Smooth muscle cell (in vitro differentiated cells): ENCODE results near the gene SLC7A6. TPM values are rescaled to one million over a fixed set of nuclear protein-coding genes. Genes with fewer than 3 reads are reported as not detected.

Source experiments
- DNase-seq: peaks from one replicate; lab custom pipeline; 2025; ENCODE audit not compliant: unreplicated experiment; lab: John Stamatoyannopoulos, UW
- H2AFZ ChIP-seq: fragments of 200-600 bp; sonication (generic); 2 replicates; pipeline ENCODE4 v1.6.0; 2016; ENCODE audit warnings: antibody characterized with exemption, low read depth, mild to moderate bottlenecking
- H3F3A ChIP-seq: fragments of 200-600 bp; sonication (generic); 2 replicates; pipeline ENCODE4 v1.6.0; 2017; ENCODE audit warnings: antibody characterized with exemption, low read depth
- H3K27ac ChIP-seq: fragments of 200-600 bp; sonication (generic); 2 replicates; pipeline ENCODE4 v1.5.1; 2016; ENCODE audit warnings: low read depth, mild to moderate bottlenecking
- H3K27me3 ChIP-seq: fragments of 200-600 bp; sonication (generic); 2 replicates; pipeline ENCODE4 v1.6.1; 2016; ENCODE audit warnings: low read depth, mild to moderate bottlenecking
- H3K36me3 ChIP-seq: fragments of 200-600 bp; sonication (generic); 2 replicates; pipeline ENCODE4 v1.5.1; 2016; ENCODE audit warnings: low read depth
- H3K4me1 ChIP-seq: fragments of 200-600 bp; sonication (generic); 2 replicates; pipeline ENCODE4 v1.5.1; 2016; ENCODE audit warnings: low read depth
- H3K4me2 ChIP-seq: fragments of 200-600 bp; sonication (generic); 2 replicates; pipeline ENCODE4 v1.6.0; 2016; ENCODE audit warnings: mild to moderate bottlenecking
- H3K4me3 ChIP-seq: fragments of 200-600 bp; sonication (generic); 2 replicates; pipeline ENCODE4 v1.5.1; 2016; ENCODE audit warnings: mild to moderate bottlenecking
- H3K79me2 ChIP-seq: fragments of 200-600 bp; sonication (generic); 2 replicates; pipeline ENCODE4 v1.6.0; 2016; ENCODE audit warnings: low read depth, mild to moderate bottlenecking
- H3K9ac ChIP-seq: fragments of 200-600 bp; sonication (generic); 2 replicates; pipeline ENCODE4 v1.6.0; 2016; ENCODE audit warnings: low read depth
- H3K9me3 ChIP-seq: fragments of 200-600 bp; sonication (generic); replicated peaks from 2 replicates; pipeline ENCODE4 v1.5.1; 2016; ENCODE audit warnings: low read depth
- H4K20me1 ChIP-seq: fragments of 200-600 bp; sonication (generic); 2 replicates; pipeline ENCODE4 v1.6.0; 2016; ENCODE audit warnings: low read depth
- WGBS: methylation state at CpG from one replicate; pipeline ENCODE4 v1.1.7; 2016; ENCODE audit warnings: low lambda C conversion rate; 5-methylcytosine and 5-hydroxymethylcytosine counted together
- polyA plus RNA-seq: library from polyadenylated mRNA; unstranded; fragments of >200 nt; fragmentation: Nextera tagmentation; extraction: Ambion mirVana; gene quantifications from 2 replicates; pipeline ENCODE4 v1.2.1, GENCODE V29; 2016
- total RNA-seq: library from RNA; depleted of rRNA; stranded (reverse); fragments of >200 nt; gene quantifications from 2 replicates; pipeline ENCODE4 v1.2.3, GENCODE V29; 2014
- TF ChIP-seq, protein P1 (sequence below): fragments of 200-600 bp; sonication (generic); IDR thresholded peaks from 2 replicates; pipeline ENCODE4 v1.5.1; 2017; ENCODE audit warnings: borderline replicate concordance, mild to moderate bottlenecking, antibody characterized with exemption; ENCODE audit not compliant: insufficient read depth, poor library complexity, severe bottlenecking

The SLC7A6 gene
- total and polyA plus RNA-seq, 2 experiments from 2014 or later = 11.4 to 16.5 TPM

DNA sequence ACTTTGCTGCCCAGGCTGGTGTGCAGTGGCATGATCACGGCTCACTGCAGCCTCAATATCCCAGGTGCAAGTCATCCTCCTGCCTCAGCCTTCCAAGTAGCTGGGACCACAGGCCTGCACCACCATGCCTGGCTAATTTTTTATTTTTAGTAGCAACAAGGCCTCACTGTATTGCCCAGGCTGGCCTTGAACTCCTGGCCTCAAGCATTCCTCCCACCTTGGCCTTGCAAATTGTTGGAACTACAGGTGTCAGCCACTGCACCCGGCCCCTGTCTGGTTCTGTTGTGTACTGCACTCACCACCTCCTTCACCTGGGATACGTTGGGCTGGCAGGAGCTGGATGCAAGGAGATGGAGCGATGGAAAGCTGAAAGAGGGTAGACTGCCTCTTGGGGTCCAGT is 10.6 kb upstream of the SLC7A6 start:
- Histone ChIP-seq H3K79me2 (no peaks in the 10 kb centered on the region), H3K4me1 (no peaks in the 10 kb centered on the region), H3K36me3 (no peaks in the 10 kb centered on the region), H3K27ac (no peak overlapping the region), H2AFZ (no peak overlapping the region), H3K9me3 (no peaks in the 10 kb centered on the region), H3K27me3 (no peaks in the 10 kb centered on the region), H3K4me3 (no peak overlapping the region), H4K20me1 (no peaks in the 10 kb centered on the region), H3F3A (no peaks in the 10 kb centered on the region), H3K9ac (no peak overlapping the region), H3K4me2 (no peak overlapping the region)
- DNase-seq = no peak
- 100% methylated on average over 4 of the region's 4 CpGs for WGBS
- TF ChIP-seq, protein P1, sequence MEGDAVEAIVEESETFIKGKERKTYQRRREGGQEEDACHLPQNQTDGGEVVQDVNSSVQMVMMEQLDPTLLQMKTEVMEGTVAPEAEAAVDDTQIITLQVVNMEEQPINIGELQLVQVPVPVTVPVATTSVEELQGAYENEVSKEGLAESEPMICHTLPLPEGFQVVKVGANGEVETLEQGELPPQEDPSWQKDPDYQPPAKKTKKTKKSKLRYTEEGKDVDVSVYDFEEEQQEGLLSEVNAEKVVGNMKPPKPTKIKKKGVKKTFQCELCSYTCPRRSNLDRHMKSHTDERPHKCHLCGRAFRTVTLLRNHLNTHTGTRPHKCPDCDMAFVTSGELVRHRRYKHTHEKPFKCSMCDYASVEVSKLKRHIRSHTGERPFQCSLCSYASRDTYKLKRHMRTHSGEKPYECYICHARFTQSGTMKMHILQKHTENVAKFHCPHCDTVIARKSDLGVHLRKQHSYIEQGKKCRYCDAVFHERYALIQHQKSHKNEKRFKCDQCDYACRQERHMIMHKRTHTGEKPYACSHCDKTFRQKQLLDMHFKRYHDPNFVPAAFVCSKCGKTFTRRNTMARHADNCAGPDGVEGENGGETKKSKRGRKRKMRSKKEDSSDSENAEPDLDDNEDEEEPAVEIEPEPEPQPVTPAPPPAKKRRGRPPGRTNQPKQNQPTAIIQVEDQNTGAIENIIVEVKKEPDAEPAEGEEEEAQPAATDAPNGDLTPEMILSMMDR = no peak

DNA sequence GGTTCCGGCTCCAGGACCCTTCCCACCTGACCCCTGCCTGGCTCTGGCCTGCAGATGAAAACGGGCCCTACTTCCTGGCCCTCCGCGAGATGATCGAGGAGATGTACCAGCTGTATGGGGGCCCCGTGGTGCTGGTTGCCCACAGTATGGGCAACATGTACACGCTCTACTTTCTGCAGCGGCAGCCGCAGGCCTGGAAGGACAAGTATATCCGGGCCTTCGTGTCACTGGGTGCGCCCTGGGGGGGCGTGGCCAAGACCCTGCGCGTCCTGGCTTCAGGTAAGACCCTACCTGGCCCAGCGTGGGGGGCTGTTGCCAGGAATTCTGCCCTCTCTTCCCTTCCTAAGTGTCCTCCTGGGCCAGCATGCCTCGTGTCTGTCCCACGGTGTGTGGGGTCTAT is 8.6 kb upstream of the SLC7A6 start:
- H3K9me3 ChIP-seq = no peaks in the 10 kb centered on the region
- H3K4me3 ChIP-seq = no peak overlapping the region
- WGBS = 97% methylated on average over 18 of the region's 18 CpGs
- H3F3A ChIP-seq = no peaks in the 10 kb centered on the region
- no peaks in the 10 kb centered on the region for H3K79me2 ChIP-seq
- H3K4me1 ChIP-seq = no peaks in the 10 kb centered on the region
- no peak overlapping the region for H3K4me2 ChIP-seq
- no peaks in the 10 kb centered on the region for H3K27me3 ChIP-seq
- DNase-seq = no peak
- H4K20me1 ChIP-seq = no peaks in the 10 kb centered on the region
- no peaks in the 10 kb centered on the region for H3K36me3 ChIP-seq
- no peak overlapping the region for H2AFZ ChIP-seq
- no peak overlapping the region for H3K27ac ChIP-seq
- no peak overlapping the region for H3K9ac ChIP-seq
- TF ChIP-seq, protein P1 = no peak

DNA sequence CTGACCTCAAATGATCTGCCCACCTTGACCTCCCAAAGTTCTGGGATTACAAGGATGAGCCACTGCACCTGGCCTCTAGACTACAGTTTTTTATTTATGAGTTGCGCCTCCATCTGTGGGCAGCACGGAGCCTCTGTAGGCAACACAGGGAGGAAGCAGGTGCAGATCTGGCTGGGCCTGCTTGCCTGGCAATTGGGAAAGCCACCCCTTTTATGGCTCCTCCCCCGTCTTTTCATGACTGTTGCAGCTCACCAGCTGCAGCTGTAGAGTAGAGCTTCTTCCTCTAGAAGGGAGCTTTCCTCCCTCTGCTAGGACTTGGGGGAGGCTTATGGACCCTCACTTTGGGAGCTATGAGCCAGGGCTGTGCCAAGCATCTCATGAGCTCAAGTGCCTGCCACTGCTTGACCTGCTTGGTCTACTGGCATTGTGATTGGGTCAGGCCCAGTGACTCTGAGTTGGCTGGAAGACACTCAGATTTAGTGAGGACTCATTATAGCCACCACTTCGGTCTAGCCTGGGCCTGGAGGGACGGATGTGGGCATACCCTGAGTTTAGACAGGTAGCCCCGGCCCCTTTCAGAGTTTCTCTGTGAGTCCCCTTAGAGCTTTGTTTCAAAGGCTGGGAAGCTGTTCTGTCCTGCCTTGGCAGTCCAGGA is 6.9 kb upstream of the SLC7A6 start:
- no peaks in the 10 kb centered on the region for H3K27me3 ChIP-seq
- TF ChIP-seq, protein P1 = no peak
- peak overlapping the region; percentile 68 for H3K27ac ChIP-seq
- no peak for DNase-seq
- no peak overlapping the region for H2AFZ ChIP-seq
- H3F3A ChIP-seq = no peaks in the 10 kb centered on the region
- no peaks in the 10 kb centered on the region for H3K4me1 ChIP-seq
- H3K9me3 ChIP-seq = no peaks in the 10 kb centered on the region
- H3K4me2 ChIP-seq = peak overlapping the region; percentile 42
- no peak overlapping the region for H3K9ac ChIP-seq
- no peaks in the 10 kb centered on the region for H3K79me2 ChIP-seq
- H3K36me3 ChIP-seq = no peaks in the 10 kb centered on the region
- no peaks in the 10 kb centered on the region for H4K20me1 ChIP-seq
- no peak overlapping the region for H3K4me3 ChIP-seq
- WGBS = 93% methylated on average over 6 of the region's 6 CpGs
